Hepatocyte (in vitro differentiated cells): ENCODE measurements around the gene WDR48.

Experiments used
- EZH2phosphoT487 ChIP-seq: fragments of 200-600 bp; sonication (generic); IDR thresholded peaks from one replicate; pipeline ENCODE4 v1.6.1; 2018; ENCODE audit warnings: antibody characterized with exemption, mild to moderate bottlenecking, low read depth, moderate library complexity; ENCODE audit not compliant: unreplicated experiment, severe bottlenecking
- TF ChIP-seq, protein P1 (sequence below): fragments of 200-600 bp; sonication (generic); IDR thresholded peaks from 2 replicates; pipeline ENCODE4 v1.5.1; 2016; ENCODE audit warnings: antibody characterized with exemption, mild to moderate bottlenecking; ENCODE audit not compliant: poor library complexity

DNA sequence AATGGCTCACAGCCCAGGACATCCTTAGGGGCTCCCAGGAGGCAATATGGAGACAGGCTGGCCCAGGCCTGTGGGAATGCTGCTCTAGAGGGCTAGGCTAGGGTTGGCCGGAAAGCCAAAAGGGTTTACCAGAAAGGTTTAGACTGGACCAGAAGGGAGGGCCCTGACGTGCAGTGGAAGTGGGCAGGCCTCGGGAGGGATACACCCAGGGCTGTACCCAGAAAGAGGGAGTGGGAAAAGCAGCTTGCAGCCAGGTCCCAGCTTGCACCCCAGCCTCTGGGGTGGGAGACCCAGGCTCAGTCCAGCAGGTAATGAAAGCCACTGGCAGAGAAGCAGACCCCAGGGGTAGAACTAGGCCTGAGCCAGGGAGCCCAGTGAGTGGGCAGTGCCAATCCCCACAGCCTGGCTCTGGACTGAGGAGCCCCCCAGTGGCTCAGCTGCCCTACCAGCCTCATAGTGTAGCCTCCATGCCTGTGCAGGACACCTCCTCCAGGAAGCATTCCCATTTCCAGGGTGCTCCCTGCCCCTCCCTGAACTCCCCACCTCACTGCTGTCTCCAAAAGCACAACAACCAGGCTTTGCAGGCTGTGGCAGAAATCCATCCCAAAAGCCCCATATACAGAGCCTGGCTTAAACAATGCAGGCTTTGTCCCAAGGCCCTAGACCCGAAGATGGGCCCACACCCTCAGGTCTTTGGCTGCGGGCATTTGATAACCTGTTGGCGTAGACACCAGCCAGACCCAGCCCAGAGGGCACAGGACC is 52.2 kb downstream of the WDR48 start:
- TF ChIP-seq, protein P1, sequence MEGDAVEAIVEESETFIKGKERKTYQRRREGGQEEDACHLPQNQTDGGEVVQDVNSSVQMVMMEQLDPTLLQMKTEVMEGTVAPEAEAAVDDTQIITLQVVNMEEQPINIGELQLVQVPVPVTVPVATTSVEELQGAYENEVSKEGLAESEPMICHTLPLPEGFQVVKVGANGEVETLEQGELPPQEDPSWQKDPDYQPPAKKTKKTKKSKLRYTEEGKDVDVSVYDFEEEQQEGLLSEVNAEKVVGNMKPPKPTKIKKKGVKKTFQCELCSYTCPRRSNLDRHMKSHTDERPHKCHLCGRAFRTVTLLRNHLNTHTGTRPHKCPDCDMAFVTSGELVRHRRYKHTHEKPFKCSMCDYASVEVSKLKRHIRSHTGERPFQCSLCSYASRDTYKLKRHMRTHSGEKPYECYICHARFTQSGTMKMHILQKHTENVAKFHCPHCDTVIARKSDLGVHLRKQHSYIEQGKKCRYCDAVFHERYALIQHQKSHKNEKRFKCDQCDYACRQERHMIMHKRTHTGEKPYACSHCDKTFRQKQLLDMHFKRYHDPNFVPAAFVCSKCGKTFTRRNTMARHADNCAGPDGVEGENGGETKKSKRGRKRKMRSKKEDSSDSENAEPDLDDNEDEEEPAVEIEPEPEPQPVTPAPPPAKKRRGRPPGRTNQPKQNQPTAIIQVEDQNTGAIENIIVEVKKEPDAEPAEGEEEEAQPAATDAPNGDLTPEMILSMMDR, result no peak
- no peak for TF ChIP-seq EZH2phosphoT487
